ENCODE results near the gene KCMF1.
A peak's percentile ranks its signal among the peaks of the same experiment; 100 is the strongest.

KCMF1 gene

DNA sequence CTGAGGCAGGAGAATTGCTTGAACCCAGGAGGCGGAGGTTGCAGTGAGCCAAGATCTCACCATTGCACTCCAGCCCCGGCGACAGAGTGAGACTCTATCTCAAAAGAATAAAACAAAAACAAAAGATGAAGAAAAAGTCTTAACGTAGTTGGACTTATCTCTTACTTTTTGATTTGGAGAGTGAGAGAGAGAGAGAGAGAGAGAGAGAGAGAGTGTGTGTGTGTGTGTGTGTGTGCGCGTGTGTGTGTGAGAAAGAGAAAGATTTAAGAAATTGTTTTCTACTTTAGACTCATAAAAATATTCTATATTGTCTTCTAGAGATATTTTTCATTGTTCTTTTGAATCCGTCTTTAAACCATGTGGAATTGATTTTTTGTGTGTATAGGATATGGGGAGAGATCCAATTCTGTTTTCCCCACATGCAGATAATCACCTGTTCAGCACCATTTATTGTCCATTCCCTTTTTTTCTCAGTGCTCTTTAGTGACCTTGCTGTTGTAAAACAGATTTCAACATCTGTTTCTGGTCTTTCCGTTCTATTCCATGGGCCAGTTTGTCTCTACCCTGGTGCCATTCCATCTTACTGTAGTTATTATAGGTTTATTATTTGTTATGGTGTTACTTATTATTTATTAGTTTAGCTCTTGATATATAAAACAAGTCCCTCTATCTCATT lies 53.5 kb downstream of the KCMF1 start:
- no peak for DNase-seq (ENCODE audit: low spot score)

DNA sequence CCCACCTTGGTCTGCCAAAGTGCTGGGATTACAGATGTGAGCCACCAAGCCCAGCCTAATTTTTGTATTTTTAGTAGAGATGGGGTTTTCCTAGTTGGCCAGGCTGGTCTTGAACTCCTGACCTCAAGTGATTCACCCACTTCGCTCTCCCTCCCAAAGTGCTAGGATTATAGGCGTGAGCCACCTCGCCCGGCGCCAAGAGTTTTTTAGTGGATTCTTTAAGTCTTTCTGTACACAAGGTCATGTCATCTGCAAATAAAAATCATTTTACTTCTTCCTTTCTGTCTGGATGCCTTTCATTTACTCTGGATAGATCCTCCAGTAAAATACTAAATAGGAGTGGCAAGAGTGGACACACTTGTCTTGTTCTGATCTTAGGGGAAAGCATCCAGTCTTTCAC lies 61.7 kb downstream of the KCMF1 start:
- DNase-seq (ENCODE audit: low spot score), result no peak

DNA sequence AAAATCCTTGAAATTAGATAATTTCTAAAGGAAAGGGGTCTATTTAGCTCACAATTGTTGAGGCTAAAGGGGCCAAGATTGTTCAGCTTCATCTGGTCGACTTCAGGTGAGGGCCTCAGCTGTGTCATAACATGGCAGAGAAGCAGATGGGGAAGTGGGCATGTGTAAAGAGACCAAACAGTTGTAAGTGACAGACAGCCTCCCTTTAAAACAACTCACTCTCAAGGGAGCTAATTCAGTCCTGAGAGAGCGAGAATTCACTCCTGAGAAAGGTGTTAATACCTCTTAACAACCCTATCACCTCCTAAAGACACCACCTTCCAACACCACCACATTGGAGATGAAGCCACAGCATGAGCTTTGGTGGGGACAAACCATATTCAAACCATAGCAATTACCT lies 62.4 kb downstream of the KCMF1 start:
- DNase-seq (ENCODE audit: low spot score), result no peak

DNA sequence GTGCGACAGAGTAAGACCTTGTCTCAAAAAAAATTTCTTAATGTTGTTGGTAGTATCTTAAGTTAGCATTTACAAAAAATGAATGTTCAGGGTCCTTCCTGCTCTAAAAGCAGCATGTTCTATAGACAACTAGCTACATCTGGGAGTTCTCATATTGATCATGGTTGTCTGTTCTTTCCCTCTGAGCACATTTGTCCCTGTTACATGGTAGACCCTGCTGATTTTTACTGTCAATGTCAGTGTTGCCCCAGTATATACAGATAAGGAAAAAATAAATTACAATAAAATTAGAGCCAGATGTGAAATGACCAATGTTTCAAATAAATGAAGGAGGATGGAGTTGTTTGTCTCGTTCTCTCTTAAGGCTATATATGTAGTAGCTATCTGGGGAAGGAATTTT lies 63.2 kb downstream of the KCMF1 start:
- DNase-seq (ENCODE audit: low spot score), result no peak

DNA sequence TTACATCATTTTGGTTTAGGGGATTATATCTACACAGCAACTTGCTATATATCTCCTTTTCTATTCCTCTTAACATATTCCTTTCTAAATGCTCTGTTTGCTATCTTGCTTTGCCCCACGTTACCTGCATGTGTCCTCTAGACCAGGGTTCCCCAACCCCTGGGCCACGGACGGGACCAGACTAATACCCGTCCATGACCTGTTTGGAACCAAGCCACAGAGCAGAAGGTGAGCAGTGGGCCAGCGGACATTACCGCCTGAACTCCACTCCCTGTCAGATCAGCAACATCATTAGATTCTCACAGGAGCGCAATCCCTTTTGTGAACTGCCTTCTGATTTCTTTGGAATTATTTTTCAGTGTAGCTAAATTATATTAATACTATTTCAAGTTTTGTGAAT lies 66.7 kb downstream of the KCMF1 start:
- DNase-seq (ENCODE audit: low spot score), result no peak

DNA sequence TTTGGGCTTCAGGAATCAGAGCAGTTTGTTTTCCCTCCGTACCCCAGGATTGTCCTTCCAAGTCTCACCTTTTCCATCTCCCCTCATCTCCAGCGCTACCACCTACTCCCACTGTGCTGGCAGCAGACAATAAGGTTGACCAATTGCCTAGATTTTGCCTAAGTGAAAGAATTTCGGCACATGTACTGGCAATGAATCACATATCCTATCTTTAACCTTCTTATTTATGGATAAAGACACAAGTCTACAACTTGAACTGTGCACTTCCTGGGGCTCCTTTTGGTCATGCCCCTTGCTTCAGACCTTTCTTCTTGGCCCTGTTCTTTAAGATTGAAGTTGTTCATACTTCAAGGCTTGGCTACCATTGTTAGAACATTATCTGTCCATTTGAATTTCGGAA lies 71.4 kb downstream of the KCMF1 start:
- no peak for DNase-seq (ENCODE audit: low spot score)

DNA sequence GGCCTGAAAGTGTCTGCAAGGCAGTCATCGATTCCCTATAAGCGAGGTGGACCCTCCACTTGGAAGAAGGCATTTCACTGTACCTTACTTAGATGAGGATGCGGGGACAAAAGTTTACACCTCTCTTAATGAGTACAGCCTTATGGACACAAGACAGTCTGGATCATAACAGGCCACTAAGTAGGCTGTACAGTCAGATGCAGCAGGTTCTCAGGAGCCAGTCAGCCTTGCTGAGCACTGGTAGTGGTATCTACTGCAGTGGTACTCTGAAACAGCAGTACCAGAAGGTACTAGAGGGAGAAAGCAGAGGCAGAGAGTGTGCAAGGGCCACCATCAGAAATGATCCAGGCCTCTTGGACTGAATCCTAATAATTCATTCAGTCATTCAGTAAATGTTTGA lies 77.6 kb downstream of the KCMF1 start:
- DNase-seq (ENCODE audit: low spot score), result no peak

DNA sequence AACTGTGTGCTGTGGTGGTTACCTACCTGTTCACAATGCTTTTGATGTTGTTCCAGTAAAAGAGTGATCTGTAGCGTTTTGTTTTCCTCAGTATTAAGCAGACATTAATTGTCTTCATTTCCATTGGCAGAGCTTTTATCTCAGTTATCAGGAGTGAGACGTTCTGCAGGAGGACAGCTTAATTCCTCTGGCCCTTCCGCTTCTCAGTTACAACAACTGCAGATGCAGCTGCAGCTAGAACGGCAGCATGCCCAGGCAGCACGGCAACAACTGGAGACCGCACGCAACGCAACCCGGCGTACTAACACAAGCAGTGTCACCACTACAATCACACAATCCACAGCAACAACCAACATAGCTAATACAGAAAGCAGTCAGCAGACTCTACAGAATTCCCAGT lies 78.3 kb downstream of the KCMF1 start:
- no peak for DNase-seq (ENCODE audit: low spot score)

DNA sequence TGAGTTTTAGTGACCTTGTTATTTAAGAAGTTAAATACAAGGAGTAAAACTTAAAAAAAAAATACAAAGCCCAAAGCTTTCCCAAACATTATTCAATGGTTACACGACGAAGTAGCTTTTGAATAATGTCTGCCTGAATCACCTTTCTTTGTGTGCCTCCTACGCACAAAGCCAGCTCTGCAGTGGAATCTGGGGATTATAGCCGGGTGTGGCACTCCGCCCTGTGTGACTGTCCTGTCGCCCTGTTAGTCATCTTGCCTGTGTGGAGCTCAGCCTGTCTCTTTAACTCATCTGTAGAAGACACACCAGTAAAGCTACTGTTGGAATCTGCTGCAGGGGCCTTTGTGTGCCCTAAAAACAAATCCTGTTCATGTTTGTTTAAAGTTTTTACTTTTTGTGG lies 82.8 kb downstream of the KCMF1 start:
- peak; percentile 10 for DNase-seq (ENCODE audit: low spot score)

DNA sequence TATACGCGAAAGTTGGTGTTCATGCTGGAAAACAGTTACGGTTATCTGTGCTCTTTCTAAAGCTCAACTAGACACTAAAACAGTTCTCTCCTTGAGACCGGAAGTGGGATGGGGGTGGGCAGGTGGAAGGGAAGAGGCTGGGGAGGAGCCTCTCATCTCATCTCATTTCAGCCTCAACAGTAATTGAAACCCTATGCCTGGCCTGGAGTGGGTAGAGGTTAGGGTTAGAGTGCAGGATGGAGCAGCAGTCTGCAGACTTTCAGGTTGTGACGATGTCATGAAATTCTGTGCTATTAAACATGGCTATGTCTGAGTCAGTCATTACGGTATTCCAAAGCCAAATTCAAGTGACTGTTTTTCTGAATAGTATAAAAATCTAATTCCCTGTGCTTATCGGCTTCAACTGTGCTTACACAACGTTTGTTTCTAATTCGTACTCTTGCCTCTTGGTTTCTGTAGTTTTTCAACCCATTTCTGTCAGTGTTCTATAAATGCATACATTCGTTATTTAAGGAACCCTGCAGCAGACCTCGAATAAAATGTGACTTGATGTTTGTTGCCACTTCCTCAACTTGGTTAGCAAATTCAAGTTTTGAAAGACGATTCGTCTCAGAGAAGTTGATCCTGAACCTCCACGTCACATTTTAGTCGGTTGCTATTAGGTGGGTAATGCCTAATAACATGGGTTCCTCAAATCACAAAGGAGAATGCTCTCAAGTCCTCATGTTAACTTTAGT lies 86.4 kb downstream of the KCMF1 start:
- no peak for DNase-seq (ENCODE audit: low spot score)

DNA sequence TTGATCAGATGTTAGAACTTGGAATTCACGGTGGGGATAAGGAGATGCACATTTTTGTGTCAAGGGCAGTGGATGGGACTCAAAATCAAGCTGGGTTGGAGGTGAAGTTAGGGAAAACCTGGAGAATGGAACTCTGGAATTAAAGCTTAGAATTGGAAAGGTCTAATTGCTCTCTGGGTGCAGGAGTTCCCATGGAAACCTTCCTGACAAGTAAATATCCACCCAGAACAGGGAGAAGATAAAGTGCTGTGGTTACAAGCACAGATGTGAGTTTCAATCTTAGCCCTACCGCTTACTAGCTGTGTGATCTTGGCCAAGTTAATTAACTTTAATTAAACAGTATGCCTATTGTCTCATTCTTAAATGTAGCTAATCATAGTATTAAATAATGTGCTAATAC lies 90.9 kb downstream of the KCMF1 start:
- no peak for DNase-seq (ENCODE audit: low spot score)

DNA sequence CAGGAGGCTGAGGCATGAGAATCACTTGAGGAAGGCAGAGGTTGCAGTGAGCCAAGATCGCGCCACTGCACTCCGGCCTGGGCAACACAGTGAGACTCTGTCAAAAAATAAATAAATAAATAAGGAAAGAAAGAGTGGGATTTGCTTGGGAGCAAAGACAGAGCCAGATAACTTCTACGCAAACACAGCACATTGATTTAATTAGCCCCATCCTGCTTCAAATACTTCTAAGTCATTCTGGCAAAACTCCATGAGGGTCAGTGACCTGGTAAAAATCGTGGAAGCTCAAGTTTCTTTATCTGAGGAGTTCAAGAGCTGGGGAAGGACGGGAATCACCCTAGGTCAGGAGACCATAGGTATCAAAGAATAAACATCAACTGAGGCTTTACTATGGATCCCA lies 91.6 kb downstream of the KCMF1 start:
- no peak for DNase-seq (ENCODE audit: low spot score)

DNA sequence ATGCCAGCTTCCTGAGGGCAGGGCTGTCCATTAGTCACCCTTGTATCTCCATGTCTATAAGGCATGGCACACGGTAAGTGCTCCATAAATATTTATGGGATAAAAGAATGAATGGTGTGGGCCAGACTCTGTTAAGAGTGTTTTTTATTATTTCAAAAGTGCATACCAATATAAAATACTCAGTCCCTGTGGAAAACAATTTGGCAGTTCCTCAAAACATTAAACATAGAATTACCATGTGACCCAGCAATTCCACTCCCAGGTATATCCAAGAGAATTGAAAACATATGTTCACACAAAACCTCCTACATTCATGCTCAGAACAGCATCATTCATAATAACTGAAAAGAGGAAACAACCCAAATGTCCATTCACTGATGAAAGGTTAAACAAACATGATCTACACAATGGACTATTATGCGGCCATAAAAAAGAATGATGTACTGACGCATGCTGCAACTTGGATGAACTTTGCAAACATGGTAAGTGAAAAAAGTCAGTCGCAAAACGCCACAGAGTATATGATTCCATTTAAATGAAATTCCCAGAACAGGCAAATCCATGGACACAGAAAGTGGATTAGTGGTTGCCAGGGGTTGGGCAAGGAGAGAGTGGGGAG lies 93.1 kb downstream of the KCMF1 start:
- DNase-seq (ENCODE audit: low spot score), result no peak

DNA sequence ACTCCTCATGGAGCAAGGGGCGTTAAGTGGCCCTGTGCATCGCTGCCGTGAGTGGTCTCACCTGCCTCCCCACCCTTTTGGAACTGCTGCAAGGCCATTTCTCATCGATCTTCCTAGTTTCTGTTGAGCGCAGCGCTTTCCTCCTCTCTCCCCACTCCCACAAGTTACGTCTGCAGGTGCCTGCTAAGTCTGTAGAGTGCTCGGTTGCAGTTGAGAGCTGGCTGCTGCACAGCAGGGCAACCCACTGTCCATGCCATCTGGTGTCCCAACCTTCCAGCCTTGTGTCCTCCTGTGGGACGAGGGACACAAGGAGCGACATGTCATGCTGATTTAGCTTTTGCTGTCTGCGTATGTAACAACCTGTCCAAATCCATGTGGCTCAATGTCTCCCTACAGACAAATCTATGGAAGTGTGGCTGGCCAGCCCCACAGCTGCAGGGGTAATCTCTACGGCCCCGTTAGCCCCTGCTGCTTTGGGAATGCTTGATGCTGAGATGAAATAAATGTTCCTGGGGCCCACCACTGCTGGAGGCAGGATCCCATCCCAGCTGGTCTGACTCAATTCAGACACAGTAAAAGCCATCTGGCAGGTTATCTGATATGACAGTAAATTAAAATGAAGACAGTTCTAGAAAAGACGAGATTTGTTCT lies 94.1 kb downstream of the KCMF1 start:
- DNase-seq (ENCODE audit: low spot score), result no peak

DNA sequence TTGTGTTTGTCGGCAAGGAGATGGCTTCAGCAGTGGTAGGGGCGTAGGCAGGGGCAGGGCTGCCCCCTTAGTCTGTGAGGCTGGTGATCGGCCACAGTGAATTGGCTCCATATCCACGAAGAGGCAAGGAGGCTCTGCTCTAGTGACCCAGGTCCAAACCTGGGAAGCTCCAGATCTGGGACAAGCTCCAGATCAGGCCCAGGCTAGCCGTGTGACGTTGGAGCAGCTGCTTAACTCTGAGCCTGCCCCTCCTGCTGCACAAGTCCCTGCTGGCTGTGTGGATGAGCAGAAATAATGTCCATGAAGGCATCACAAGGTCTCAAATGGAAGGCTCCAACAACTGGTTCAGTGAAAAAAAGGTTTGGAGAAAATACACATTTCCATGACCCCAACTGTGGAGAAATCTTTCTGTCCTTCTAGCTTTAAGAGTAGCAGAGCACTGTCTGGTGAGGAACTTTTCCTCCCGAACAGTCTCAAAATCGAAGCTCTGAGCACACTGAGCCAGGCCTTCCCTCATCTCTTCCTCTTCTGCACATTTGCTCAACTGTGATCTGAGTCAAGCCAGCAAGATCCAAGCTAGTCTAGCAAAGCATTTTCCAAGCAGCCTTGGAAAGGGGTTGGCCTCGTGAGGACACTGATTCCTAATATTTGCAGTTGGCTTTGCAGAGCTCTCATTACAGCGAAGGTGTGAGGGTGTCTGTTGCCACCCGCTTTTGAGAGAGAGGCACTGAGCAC lies 95.2 kb downstream of the KCMF1 start:
- DNase-seq (ENCODE audit: low spot score), result no peak

DNA sequence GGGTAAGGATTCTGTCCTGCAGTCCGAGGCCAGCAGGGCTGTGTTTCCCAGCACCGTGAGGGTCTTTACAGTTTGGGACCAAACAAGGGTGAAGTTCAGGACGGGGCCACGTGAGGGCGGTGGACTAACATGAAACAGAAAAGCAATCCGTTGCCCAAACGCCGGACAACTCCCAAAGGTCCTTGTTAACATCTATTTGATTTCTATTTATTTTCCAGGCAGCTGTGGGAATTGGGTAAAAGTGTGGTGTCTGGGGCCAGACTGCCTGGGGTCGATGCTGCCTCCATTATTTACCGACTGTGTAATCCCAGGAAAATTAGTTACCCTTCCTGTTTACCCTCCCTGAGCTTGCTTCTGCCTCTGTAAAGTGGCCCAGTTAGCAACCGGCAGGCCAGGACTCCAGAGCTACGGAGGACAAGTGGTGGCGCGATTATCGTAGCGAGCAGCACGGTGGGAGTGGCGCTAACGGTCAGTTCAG lies 96.0 kb downstream of the KCMF1 start:
- peak; percentile 21 for DNase-seq (ENCODE audit: low spot score)

DNA sequence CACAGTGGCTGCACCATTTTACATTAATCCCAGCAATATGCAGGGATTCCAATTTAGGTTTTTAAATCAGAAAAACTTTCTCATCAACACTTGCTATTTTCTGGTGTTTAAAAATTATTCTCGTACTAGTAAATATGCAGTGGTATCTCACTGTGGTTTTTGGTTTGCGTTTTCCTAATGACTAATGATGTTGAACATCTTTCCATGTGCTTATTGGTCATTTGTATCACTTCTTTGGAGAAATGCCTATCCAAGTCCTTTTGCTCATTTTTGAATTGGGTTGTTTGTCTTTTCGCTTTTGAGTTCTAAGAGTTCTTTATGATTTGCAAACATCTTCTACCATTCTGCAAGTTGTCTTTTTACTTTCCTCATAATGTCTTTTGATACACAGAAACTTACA lies 100.1 kb downstream of the KCMF1 start:
- DNase-seq (ENCODE audit: low spot score), result no peak

DNA sequence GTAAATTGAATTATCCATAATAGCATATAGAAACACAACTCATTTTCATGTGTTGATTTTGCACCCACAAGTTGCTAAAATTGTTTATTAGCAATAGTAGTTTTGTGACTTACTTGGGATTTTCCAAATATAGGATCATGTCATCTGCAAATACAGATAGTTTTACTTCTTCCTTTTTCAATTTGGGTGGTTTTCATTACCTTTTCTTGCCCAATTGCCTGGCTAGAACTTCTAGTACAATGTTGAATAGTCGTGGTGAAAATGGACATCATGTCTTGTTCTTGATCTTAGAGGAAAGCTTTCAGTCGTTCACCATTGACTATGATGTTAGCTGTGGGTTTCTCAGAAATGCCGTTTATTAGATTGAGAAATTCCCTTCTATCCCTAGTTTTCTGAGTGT lies 102.1 kb downstream of the KCMF1 start:
- DNase-seq (ENCODE audit: low spot score), result no peak

DNA sequence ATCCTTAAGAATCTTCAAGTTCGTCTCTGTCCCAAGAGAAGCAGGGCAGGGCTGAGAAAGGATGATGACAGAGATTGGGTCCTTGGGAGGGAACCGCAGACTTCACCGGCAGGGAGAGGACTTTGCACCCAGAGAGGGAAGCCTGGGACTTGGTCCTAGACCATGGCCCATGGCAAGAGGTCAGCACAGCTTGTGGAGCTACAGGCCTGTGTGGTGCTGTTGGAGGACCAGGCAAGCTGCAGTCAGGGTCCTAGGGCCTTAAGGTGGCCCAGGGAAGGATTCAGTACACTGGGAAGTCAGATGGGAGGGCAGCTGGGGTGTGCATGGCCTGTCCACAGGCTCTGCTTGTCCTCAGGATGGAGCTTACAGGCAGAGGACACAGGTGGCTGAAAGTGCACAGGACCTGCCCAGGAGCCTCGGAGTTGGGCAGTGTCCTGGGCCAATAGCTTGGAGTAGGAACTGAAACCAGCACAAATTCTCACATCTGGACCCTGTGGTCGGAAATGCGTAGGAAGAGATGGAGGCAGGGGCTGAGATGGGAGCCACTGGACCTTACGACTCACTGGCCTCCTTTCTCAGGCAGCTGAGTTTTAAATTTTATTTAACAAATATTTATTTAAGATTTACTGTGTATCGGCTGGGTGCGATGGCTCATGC lies 105.8 kb downstream of the KCMF1 start:
- no peak for DNase-seq (ENCODE audit: low spot score)

DNA sequence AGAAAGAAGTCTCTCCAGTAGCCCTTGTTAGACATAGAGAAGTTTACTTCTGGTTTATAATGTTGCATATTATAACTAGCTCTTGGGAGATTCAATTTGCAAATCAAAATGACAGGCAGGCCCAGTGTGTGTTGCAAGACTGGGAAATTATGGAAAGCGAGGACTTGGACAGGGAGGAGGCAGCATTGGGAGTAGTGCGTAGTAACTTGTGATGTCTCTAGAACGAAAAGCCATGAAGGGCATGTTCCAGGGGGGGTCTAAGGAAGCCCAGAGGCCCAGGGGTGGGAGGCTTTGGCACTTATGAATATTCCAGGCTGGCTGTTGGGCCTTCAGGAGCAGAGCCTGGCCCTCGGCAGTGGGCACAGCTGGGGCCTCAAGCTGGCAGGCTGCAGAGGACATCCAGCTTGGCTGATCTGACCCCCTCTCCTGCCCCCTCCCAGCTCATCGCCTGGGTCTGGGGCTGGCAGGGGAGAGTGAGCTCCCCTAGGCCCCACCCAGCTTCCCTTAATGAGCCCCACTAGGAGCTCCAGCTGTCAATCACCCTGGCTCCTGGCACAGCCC lies 107.0 kb downstream of the KCMF1 start:
- no peak for DNase-seq (ENCODE audit: low spot score)

DNA sequence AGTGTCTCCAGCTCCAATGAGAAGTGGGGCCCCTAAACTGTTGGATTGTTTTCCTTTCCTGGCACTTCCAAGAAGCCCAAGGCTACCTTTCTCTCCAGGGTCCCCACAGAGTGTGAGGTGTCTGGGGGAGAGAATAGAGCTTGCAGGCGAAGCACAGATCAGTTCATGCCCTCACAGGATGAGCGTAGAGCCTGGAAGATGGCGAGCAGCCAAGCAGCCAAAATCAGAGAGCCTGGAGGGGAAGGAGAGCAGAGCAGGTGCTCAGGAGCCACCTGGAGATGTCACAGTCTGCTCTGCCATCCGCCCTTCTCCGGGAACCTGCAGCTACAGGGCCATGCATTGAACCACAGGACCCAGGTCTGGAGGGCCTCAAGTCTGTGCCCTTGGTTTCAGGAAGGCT lies 107.6 kb downstream of the KCMF1 start:
- DNase-seq (ENCODE audit: low spot score), result no peak
